Measurements from ENCODE around the gene ZNF367.
A peak's percentile ranks its signal among the peaks of the same experiment; 100 is the strongest.

Gene ZNF367

GRCh38 chr9:96436063-96436455 lies 17.9 kb upstream of the ZNF367 start:
- peak; percentile 69 for DNase-seq

- no peak for DNase-seq
These were observed 17.2 kb upstream of the ZNF367 start for GRCh38 chr9:96435345-96435744.

GRCh38 chr9:96430377-96430776 lies 12.2 kb upstream of the ZNF367 start:
- no peak for DNase-seq

- DNase-seq: no peak
These were observed 11.6 kb upstream of the ZNF367 start for GRCh38 chr9:96429732-96430131.

GRCh38 chr9:96425500-96426169 lies 7.5 kb upstream of the ZNF367 start:
- DNase-seq: peak; percentile 38

GRCh38 chr9:96423985-96424336 lies 5.8 kb upstream of the ZNF367 start:
- DNase-seq: no peak

- DNase-seq: no peak
These were observed 5.3 kb upstream of the ZNF367 start for GRCh38 chr9:96423322-96423984.

- peak; percentile 63 for DNase-seq
These were observed 2.5 kb upstream of the ZNF367 start for GRCh38 chr9:96420468-96421219.

GRCh38 chr9:96419691-96419969 lies 1.5 kb upstream of the ZNF367 start:
- DNase-seq: no peak

- peak; percentile 55 for DNase-seq
These were observed 935 bp upstream of the ZNF367 start for GRCh38 chr9:96418920-96419690.

GRCh38 chr9:96417661-96418082 lies 498 bp downstream of the ZNF367 start:
- peak; percentile 19 for DNase-seq

- DNase-seq: peak; percentile 88
These were observed 1.1 kb downstream of the ZNF367 start for GRCh38 chr9:96417051-96417586.

GRCh38 chr9:96413302-96414221 lies 4.6 kb downstream of the ZNF367 start:
- peak; percentile 33 for DNase-seq

- no peak for DNase-seq
These were observed 5.8 kb downstream of the ZNF367 start for GRCh38 chr9:96412174-96412913.

- no peak for DNase-seq
These were observed 6.9 kb downstream of the ZNF367 start for GRCh38 chr9:96411129-96411838.

GRCh38 chr9:96408409-96409280 lies 9.5 kb downstream of the ZNF367 start:
- no peak for DNase-seq

GRCh38 chr9:96400132-96400910 lies 17.8 kb downstream of the ZNF367 start:
- DNase-seq: no peak

- no peak for DNase-seq
These were observed 18.9 kb downstream of the ZNF367 start for GRCh38 chr9:96399325-96399633.
